GM18502 (cell line): ENCODE measurements around the gene PSMD3.

Experiments
- ATAC-seq: cut with Tn5 transposase; IDR thresholded peaks from one replicate; pipeline ENCODE4 v1.9.1; 2021; ENCODE audit warnings: mild to moderate bottlenecking; ENCODE audit not compliant: unreplicated experiment, poor library complexity

PSMD3 gene

GRCh38 chr17:40019140-40019991 lies 38.8 kb downstream of the PSMD3 start:
- no peak for ATAC-seq

GRCh38 chr17:40020146-40020545 lies 39.5 kb downstream of the PSMD3 start:
- ATAC-seq = no peak

- ATAC-seq = no peak
Observed at GRCh38 chr17:40021451-40021971, 40.9 kb downstream of the PSMD3 start.

- no peak for ATAC-seq
Observed at GRCh38 chr17:40022497-40022896, 41.9 kb downstream of the PSMD3 start.

- no peak for ATAC-seq
Observed at GRCh38 chr17:40022961-40023541, 42.4 kb downstream of the PSMD3 start.

- ATAC-seq = no peak
Observed at GRCh38 chr17:40023590-40024292, 43.1 kb downstream of the PSMD3 start.

GRCh38 chr17:40024901-40025300 lies 44.3 kb downstream of the PSMD3 start:
- no peak for ATAC-seq

- no peak for ATAC-seq
Observed at GRCh38 chr17:40025559-40025958, 45.0 kb downstream of the PSMD3 start.

- no peak for ATAC-seq
Observed at GRCh38 chr17:40025991-40026815, 45.6 kb downstream of the PSMD3 start.

- no peak for ATAC-seq
Observed at GRCh38 chr17:40026816-40027613, 46.4 kb downstream of the PSMD3 start.

- ATAC-seq = no peak
Observed at GRCh38 chr17:40027614-40028012, 47.0 kb downstream of the PSMD3 start.

GRCh38 chr17:40028595-40028994 lies 48.0 kb downstream of the PSMD3 start:
- no peak for ATAC-seq

GRCh38 chr17:40031706-40032105 lies 51.1 kb downstream of the PSMD3 start:
- no peak for ATAC-seq

- ATAC-seq = no peak
Observed at GRCh38 chr17:40032322-40033320, 52.0 kb downstream of the PSMD3 start.

GRCh38 chr17:40033339-40033738 lies 52.7 kb downstream of the PSMD3 start:
- ATAC-seq = no peak

- ATAC-seq = no peak
Observed at GRCh38 chr17:40034426-40035161, 54.0 kb downstream of the PSMD3 start.

- no peak for ATAC-seq
Observed at GRCh38 chr17:40035162-40035559, 54.6 kb downstream of the PSMD3 start.
